Activated T-cell treated with anti-CD3 and anti-CD28 coated beads, Interleukin-2, amount 50 U/mL, for 72 hours (primary cell): ENCODE data around the gene OR2F2. TPM values are rescaled to one million over a fixed set of nuclear protein-coding genes. Genes with fewer than 3 reads are reported as not detected.

Experiments
- ATAC-seq, 2 donors: fragments of 150-1000 bp; cut with Tn5 transposase; replicated peaks in 1 of 2; 2 replicates each; pipeline ENCODE4 v1.10.0; 2021; ENCODE audit warnings: moderate library complexity in 2 of 2, mild to moderate bottlenecking in 1 of 2
- DNase-seq, 2 donors: peaks; one replicate each; pipeline ENCODE4 v3.0.0; 2021 to 2022; ENCODE audit warnings: mixed read lengths in 1 of 2
- H3K27ac Mint-ChIP-seq: one replicate; pipeline ENCODE4 v1.8.0; 2022; ENCODE audit warnings: mild to moderate bottlenecking, moderate library complexity, mixed read lengths
- H3K27me3 Mint-ChIP-seq: one replicate; pipeline ENCODE4 v1.8.0; 2022; ENCODE audit warnings: low read depth, mixed read lengths
- H3K36me3 Mint-ChIP-seq, 2 donors: one replicate each; pipeline ENCODE4 v1.8.0; 2022; ENCODE audit warnings: mixed read lengths in 2 of 2, mild to moderate bottlenecking in 1 of 2; ENCODE audit not compliant: insufficient read depth in 2 of 2
- H3K4me1 Mint-ChIP-seq: one replicate; pipeline ENCODE4 v1.8.0; 2022; ENCODE audit warnings: low read depth, mixed read lengths
- H3K4me3 Mint-ChIP-seq, 2 donors: one replicate each; pipeline ENCODE4 v1.8.0; 2022; ENCODE audit warnings: mild to moderate bottlenecking in 2 of 2, mixed read lengths in 2 of 2, moderate library complexity in 2 of 2
- H3K9me3 Mint-ChIP-seq, 2 donors: one replicate each; pipeline ENCODE4 v1.8.0; 2022; ENCODE audit warnings: mixed read lengths in 2 of 2
- total RNA-seq, 2 donors: library from RNA; stranded (reverse); gene quantifications; one replicate each; pipeline ENCODE4 v1.2.3, GENCODE V29; 2022

Gene OR2F2
- total RNA-seq, 2 donors from 2014 or later: not detected

- ATAC-seq: no peak
- no peaks in the 10 kb centered on the region for H3K4me1 Mint-ChIP-seq
Observed at GRCh38 chr7:143973870-143974416, 38.9 kb downstream of the OR2F2 start.

GRCh38 chr7:143974459-143974858 is 39.4 kb downstream of the OR2F2 start:
- ATAC-seq: no peak
- Mint-ChIP-seq H3K4me1 (no peaks in the 10 kb centered on the region), H3K27me3 (no peaks in the 10 kb centered on the region), H3K9me3 (no peaks in the 10 kb centered on the region), H3K4me3 (no peak overlapping the region), H3K27ac (no peak overlapping the region), H3K36me3 (peaks cover 0 to 3% of the 10 kb centered on the region in 2 donors)
- DNase-seq: no peak

More at GRCh38 chr7:143973870-143974416, 38.9 kb downstream of the OR2F2 start:
- no peak overlapping the region for H3K27ac Mint-ChIP-seq
- no peak for DNase-seq
- no peaks in the 10 kb centered on the region for H3K27me3 Mint-ChIP-seq
- H3K9me3 Mint-ChIP-seq: no peaks in the 10 kb centered on the region
- H3K4me3 Mint-ChIP-seq: no peak overlapping the region
- H3K36me3 Mint-ChIP-seq: peaks cover 0 to 3% of the 10 kb centered on the region in 2 donors

GRCh38 chr7:143975617-143976016 is 40.6 kb downstream of the OR2F2 start:
- Mint-ChIP-seq H3K4me3 (no peak overlapping the region), H3K27me3 (no peaks in the 10 kb centered on the region), H3K36me3 (peaks cover 0 to 3% of the 10 kb centered on the region in 2 donors), H3K4me1 (no peaks in the 10 kb centered on the region), H3K27ac (no peak overlapping the region), H3K9me3 (no peaks in the 10 kb centered on the region)
- ATAC-seq: no peak
- no peak for DNase-seq

GRCh38 chr7:143978585-143978984 is 43.6 kb downstream of the OR2F2 start:
- DNase-seq (no peak), ATAC-seq (no peak)
- H3K27me3 Mint-ChIP-seq: no peaks in the 10 kb centered on the region
- H3K4me3 Mint-ChIP-seq: no peak overlapping the region
- no peak overlapping the region for H3K27ac Mint-ChIP-seq
- no peaks in the 10 kb centered on the region for H3K36me3 Mint-ChIP-seq
- H3K9me3 Mint-ChIP-seq: no peaks in the 10 kb centered on the region
- H3K4me1 Mint-ChIP-seq: no peaks in the 10 kb centered on the region

- Mint-ChIP-seq H3K36me3 (no peaks in the 10 kb centered on the region), H3K4me3 (no peak overlapping the region), H3K27ac (no peak overlapping the region), H3K27me3 (no peaks in the 10 kb centered on the region), H3K9me3 (no peaks in the 10 kb centered on the region), H3K4me1 (no peaks in the 10 kb centered on the region)
- ATAC-seq (no peak), DNase-seq (no peak)
Observed at GRCh38 chr7:143979359-143979758, 44.3 kb downstream of the OR2F2 start.

GRCh38 chr7:143979998-143980397 is 45.0 kb downstream of the OR2F2 start:
- H3K4me1 Mint-ChIP-seq: no peaks in the 10 kb centered on the region
- H3K4me3 Mint-ChIP-seq: no peak overlapping the region
- no peak overlapping the region for H3K27ac Mint-ChIP-seq
- DNase-seq (no peak), ATAC-seq (no peak)
- H3K9me3 Mint-ChIP-seq: no peaks in the 10 kb centered on the region
- H3K27me3 Mint-ChIP-seq: no peaks in the 10 kb centered on the region
- no peaks in the 10 kb centered on the region for H3K36me3 Mint-ChIP-seq

- no peaks in the 10 kb centered on the region for H3K4me1 Mint-ChIP-seq
- ATAC-seq (no peak), DNase-seq (no peak)
- H3K9me3 Mint-ChIP-seq: no peaks in the 10 kb centered on the region
- H3K27me3 Mint-ChIP-seq: no peaks in the 10 kb centered on the region
- H3K27ac Mint-ChIP-seq: no peak overlapping the region
- no peaks in the 10 kb centered on the region for H3K36me3 Mint-ChIP-seq
- no peak overlapping the region for H3K4me3 Mint-ChIP-seq
Observed at GRCh38 chr7:143980746-143981510, 45.9 kb downstream of the OR2F2 start.

GRCh38 chr7:143983960-143984359 is 48.9 kb downstream of the OR2F2 start:
- peaks cover 11% of the 10 kb centered on the region for H3K4me1 Mint-ChIP-seq

More at GRCh38 chr7:143983960-143984359, 48.9 kb downstream of the OR2F2 start:
- ATAC-seq (no peak), DNase-seq (no peak)
- no peaks in the 10 kb centered on the region for H3K36me3 Mint-ChIP-seq
- no peak overlapping the region for H3K4me3 Mint-ChIP-seq
- peaks cover 0 to 2% of the 10 kb centered on the region in 2 donors for H3K9me3 Mint-ChIP-seq
- no peaks in the 10 kb centered on the region for H3K27me3 Mint-ChIP-seq
- H3K27ac Mint-ChIP-seq: no peak overlapping the region

Other genes with a start within 250 kb of the OR2F2 start
- gene CTAGE6, start 177.5 kb upstream of the OR2F2 start, total RNA-seq: 1 to 10 TPM in 1 of 2 donors, under 1 TPM in 1; 0.79 to 2.8 TPM
- gene TCAF1, start 33.1 kb upstream of the OR2F2 start, total RNA-seq: 10 to 100 TPM; 13.2 to 18.5 TPM
- gene OR2F1, start 19.6 kb downstream of the OR2F2 start, total RNA-seq: not detected
- gene OR6B1, start 65.1 kb downstream of the OR2F2 start, total RNA-seq: not detected
- not detected for gene OR2A5, start 113.7 kb downstream of the OR2F2 start, total RNA-seq
- gene OR2A25, start 134.6 kb downstream of the OR2F2 start, total RNA-seq: not detected
- not detected for gene OR2A12, start 151.0 kb downstream of the OR2F2 start, total RNA-seq
- not detected for gene OR2A2, start 174.3 kb downstream of the OR2F2 start, total RNA-seq
- not detected for gene OR2A14, start 187.9 kb downstream of the OR2F2 start, total RNA-seq
- gene CTAGE4, start 248.2 kb downstream of the OR2F2 start, total RNA-seq: 1 to 10 TPM; 1.5 to 4.2 TPM